Fibroblast of lung (primary cell): ENCODE results near the gene FAXC. TPM values are rescaled to one million over a fixed set of nuclear protein-coding genes. Genes with fewer than 3 reads are reported as not detected.

Experiments
- DNase-seq, 2 donors: peaks; one replicate each; pipeline versions ENCODE4 v3.0.0 to v3.0.0-alpha.2; 2010; ENCODE audit warnings: low read depth in 2 of 2
- H2AFZ ChIP-seq: 2 replicates; pipeline ENCODE4 v1.5.1; 2012; ENCODE audit warnings: low read length, control low read depth, inconsistent platforms
- H3K27ac ChIP-seq: 2 replicates; pipeline ENCODE4 v1.5.1; 2011; ENCODE audit warnings: low read length, control low read depth; ENCODE audit not compliant: insufficient read depth
- H3K27me3 ChIP-seq: 2 replicates; pipeline ENCODE4 v1.5.1; 2011; ENCODE audit warnings: mild to moderate bottlenecking, low read length; ENCODE audit not compliant: control insufficient read depth, insufficient read depth
- H3K36me3 ChIP-seq: 2 replicates; pipeline ENCODE4 v1.5.1; 2011; ENCODE audit warnings: low read length; ENCODE audit not compliant: control insufficient read depth, insufficient read depth
- H3K4me1 ChIP-seq: 2 replicates; pipeline ENCODE4 v1.5.1; 2011; ENCODE audit warnings: low read length; ENCODE audit not compliant: control insufficient read depth, insufficient read depth; ENCODE audit errors: extremely low read depth
- H3K4me2 ChIP-seq: 2 replicates; pipeline ENCODE4 v1.5.1; 2011; ENCODE audit warnings: low read length, control low read depth; ENCODE audit not compliant: insufficient read depth; ENCODE audit errors: extremely low read depth
- H3K4me3 ChIP-seq, 4 experiments: fragments of 200-600 bp in 1 of 4; sonication (generic) in 1 of 4; replicated peaks in 1 of 4; 2 replicates each; pipeline ENCODE4 v1.5.1; 2011 to 2016; ENCODE audit warnings: low read length in 4 of 4, low read depth in 3 of 4, mild to moderate bottlenecking in 3 of 4, control low read depth in 2 of 4, inconsistent platforms in 1 of 4, mixed read lengths in 1 of 4; ENCODE audit not compliant: insufficient read depth in 1 of 4; ENCODE audit errors: control extremely low read depth in 1 of 4
- H3K79me2 ChIP-seq: 2 replicates; pipeline ENCODE4 v1.5.1; 2012; ENCODE audit warnings: mild to moderate bottlenecking, low read length, inconsistent platforms; ENCODE audit not compliant: control insufficient read depth, insufficient read depth
- H3K9ac ChIP-seq: 2 replicates; pipeline ENCODE4 v1.5.1; 2011; ENCODE audit warnings: mild to moderate bottlenecking, low read length, control low read depth; ENCODE audit not compliant: insufficient read depth
- H3K9me3 ChIP-seq: 2 replicates; pipeline ENCODE4 v1.5.1; 2012; ENCODE audit warnings: low read depth, low read length; ENCODE audit not compliant: control insufficient read depth, insufficient read depth
- H4K20me1 ChIP-seq: 2 replicates; pipeline ENCODE4 v1.5.1; 2011; ENCODE audit warnings: low read length; ENCODE audit not compliant: control insufficient read depth, insufficient read depth; ENCODE audit errors: extremely low read depth
- EZH2 ChIP-seq: IDR thresholded peaks from 2 replicates; pipeline ENCODE4 v1.5.1; 2012; ENCODE audit warnings: low read length, control low read depth, mild to moderate bottlenecking; ENCODE audit errors: missing control alignments
- polyA plus RNA-seq, 2 donors: library from polyadenylated mRNA; depleted of rRNA in 1 of 2; stranded (reverse) in 1 of 2; unstranded in 1 of 2; fragments of >200 nt; gene quantifications; 2 replicates each; pipeline ENCODE4 v1.2.1, GENCODE V29; 2011 to 2012; ENCODE audit warnings: missing spikeins in 1 of 2
- total RNA-seq: library from RNA; depleted of rRNA; stranded (reverse); fragments of >200 nt; gene quantifications from 2 replicates; pipeline ENCODE4 v1.2.1, GENCODE V29; 2014
- TF ChIP-seq, protein P1 (sequence below), 2 donors: IDR thresholded peaks in 1 of 2; conservative IDR thresholded peaks in 1 of 2; 1 replicate in 1 of 2; 2 replicates in 1 of 2; pipeline ENCODE4 v1.5.1; 2011 to 2012; ENCODE audit warnings: low read length in 2 of 2, control low read depth in 1 of 2, inconsistent platforms in 1 of 2, low read depth in 1 of 2, mild to moderate bottlenecking in 1 of 2

The FAXC gene
- total and polyA plus RNA-seq, 2 donors (not counting 1 experiment from before 2014, with no cell fraction given) = 0.17 to 2.7 TPM

DNA sequence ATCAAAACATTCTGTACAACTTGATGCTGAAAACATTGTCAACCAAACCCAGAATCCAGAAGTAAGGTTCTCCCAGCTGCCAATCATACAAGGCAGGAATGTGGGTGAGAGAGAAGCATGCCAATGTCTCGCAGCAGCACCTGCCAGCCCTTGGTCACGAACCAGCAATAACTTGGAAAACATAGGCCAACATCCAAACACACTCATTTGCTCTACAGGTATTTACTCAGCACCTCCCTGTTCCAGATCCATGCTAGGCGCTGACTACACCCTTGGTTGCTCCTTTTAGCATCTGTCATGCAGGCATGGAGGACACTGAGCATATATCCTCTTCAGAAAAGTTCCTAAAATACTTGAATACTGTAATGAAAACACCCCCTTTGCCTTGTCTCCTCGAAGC, 63.6 kb downstream of the FAXC start:
- Histone ChIP-seq H3K36me3 (no peaks in the 10 kb centered on the region), H3K9me3 (no peaks in the 10 kb centered on the region), H3K27me3 (no peaks in the 10 kb centered on the region), H2AFZ (no peak overlapping the region), H3K4me1 (no peaks in the 10 kb centered on the region), H3K27ac (no peak overlapping the region), H4K20me1 (no peaks in the 10 kb centered on the region), H3K4me3 (no peak overlapping the region), H3K9ac (no peak overlapping the region), H3K4me2 (no peak overlapping the region), H3K79me2 (no peaks in the 10 kb centered on the region)
- DNase-seq = no peak
- no peak for TF ChIP-seq EZH2
- TF ChIP-seq, protein P1, sequence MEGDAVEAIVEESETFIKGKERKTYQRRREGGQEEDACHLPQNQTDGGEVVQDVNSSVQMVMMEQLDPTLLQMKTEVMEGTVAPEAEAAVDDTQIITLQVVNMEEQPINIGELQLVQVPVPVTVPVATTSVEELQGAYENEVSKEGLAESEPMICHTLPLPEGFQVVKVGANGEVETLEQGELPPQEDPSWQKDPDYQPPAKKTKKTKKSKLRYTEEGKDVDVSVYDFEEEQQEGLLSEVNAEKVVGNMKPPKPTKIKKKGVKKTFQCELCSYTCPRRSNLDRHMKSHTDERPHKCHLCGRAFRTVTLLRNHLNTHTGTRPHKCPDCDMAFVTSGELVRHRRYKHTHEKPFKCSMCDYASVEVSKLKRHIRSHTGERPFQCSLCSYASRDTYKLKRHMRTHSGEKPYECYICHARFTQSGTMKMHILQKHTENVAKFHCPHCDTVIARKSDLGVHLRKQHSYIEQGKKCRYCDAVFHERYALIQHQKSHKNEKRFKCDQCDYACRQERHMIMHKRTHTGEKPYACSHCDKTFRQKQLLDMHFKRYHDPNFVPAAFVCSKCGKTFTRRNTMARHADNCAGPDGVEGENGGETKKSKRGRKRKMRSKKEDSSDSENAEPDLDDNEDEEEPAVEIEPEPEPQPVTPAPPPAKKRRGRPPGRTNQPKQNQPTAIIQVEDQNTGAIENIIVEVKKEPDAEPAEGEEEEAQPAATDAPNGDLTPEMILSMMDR (conservative IDR thresholded peaks at IDR 0.05 in 1 of 2, IDR thresholded peaks at IDR 0.05 in 1 of 2; ENCODE audit: low read depth in 1 of 2, low read length in 2 of 2) = no peak

DNA sequence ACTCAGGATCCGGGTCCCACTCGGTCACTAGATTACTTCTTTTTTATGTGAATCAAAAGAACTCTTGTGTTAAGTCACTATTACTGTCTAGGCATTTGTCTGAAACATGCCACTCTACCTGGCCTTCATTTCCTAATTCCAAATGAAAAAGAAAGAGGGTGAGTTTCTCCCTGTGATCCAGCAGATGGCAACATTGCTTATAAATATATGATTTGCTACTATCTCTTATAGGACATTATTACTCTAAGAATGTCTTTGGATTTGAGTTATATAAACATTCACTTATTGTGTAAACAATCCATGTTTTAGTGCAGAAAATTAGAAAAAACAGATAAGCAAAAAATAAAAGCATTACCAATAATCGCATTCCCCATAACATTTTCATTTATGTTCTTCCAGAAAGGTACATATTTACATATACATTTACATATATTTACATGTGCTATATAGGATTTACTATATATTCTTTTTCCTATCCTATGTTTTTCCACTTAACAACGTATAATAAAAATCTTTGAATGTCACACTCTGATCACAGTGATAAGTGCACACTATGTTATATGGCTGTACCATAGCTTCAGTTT, 66.9 kb downstream of the FAXC start:
- TF ChIP-seq, protein P1 (conservative IDR thresholded peaks at IDR 0.05 in 1 of 2, IDR thresholded peaks at IDR 0.05 in 1 of 2; ENCODE audit: low read depth in 1 of 2, low read length in 2 of 2) = peak; percentile 30 to 64
- TF ChIP-seq EZH2 = no peak
- Histone ChIP-seq H3K4me2 (no peak overlapping the region), H3K4me3 (no peak overlapping the region), H3K27ac (no peak overlapping the region), H2AFZ (no peak overlapping the region), H3K79me2 (no peaks in the 10 kb centered on the region), H3K36me3 (no peaks in the 10 kb centered on the region), H3K9ac (no peak overlapping the region), H4K20me1 (no peaks in the 10 kb centered on the region), H3K4me1 (no peaks in the 10 kb centered on the region), H3K9me3 (no peaks in the 10 kb centered on the region), H3K27me3 (no peaks in the 10 kb centered on the region)
- peak; percentile 16 to 46 for DNase-seq

DNA sequence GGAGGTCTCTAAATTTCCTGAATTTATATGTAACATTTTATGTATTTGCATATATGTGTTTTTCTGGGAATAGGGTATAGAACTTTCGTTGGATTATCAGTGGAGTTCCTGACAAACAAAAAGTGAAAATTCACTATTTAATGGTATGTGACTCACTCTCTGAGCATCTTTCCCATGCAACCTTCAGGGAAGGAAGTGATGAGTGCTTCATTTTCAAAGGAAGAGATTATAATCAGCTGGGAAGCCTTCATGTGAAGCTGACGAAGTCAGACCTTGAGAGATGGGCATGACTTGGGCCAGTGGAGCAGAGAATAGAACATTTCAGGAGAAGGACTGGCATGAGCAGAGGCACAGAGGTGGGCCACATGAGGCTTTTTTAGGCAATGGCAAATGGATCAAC, 72.7 kb downstream of the FAXC start:
- Histone ChIP-seq H3K27ac (no peak overlapping the region), H3K4me1 (no peaks in the 10 kb centered on the region), H3K79me2 (no peaks in the 10 kb centered on the region), H4K20me1 (no peaks in the 10 kb centered on the region), H3K4me2 (no peak overlapping the region), H3K4me3 (no peak overlapping the region), H3K36me3 (no peaks in the 10 kb centered on the region), H3K9ac (no peak overlapping the region), H3K9me3 (no peaks in the 10 kb centered on the region), H2AFZ (no peak overlapping the region), H3K27me3 (no peaks in the 10 kb centered on the region)
- TF ChIP-seq, protein P1 (conservative IDR thresholded peaks at IDR 0.05 in 1 of 2, IDR thresholded peaks at IDR 0.05 in 1 of 2; ENCODE audit: low read depth in 1 of 2, low read length in 2 of 2) = no peak
- no peak for TF ChIP-seq EZH2
- DNase-seq = peak in 1 of 2 donors; percentile 30
